Progenitor cell of endocrine pancreas (in vitro differentiated cells): Measurements from ENCODE around the gene SORL1. TPM values are rescaled to one million over a fixed set of nuclear protein-coding genes. Genes with fewer than 3 reads are reported as not detected.

Experiments used
- DNase-seq: peaks from one replicate; pipeline ENCODE4 v3.0.0; 2021; ENCODE audit warnings: low spot score; ENCODE audit not compliant: unreplicated experiment
- H3K27ac Mint-ChIP-seq: 2 replicates; pipeline ENCODE4 v1.8.0; 2021; ENCODE audit warnings: mild to moderate bottlenecking, moderate library complexity, mixed read lengths
- H3K27me3 Mint-ChIP-seq: 2 replicates; pipeline ENCODE4 v1.8.0; 2021; ENCODE audit warnings: mixed read lengths
- H3K36me3 Mint-ChIP-seq: 2 replicates; pipeline ENCODE4 v1.8.0; 2022; ENCODE audit warnings: mixed read lengths; ENCODE audit not compliant: insufficient read depth
- H3K4me1 Mint-ChIP-seq: 2 replicates; pipeline ENCODE4 v1.8.0; 2021; ENCODE audit warnings: low read depth, mixed read lengths
- H3K4me3 Mint-ChIP-seq: 2 replicates; pipeline ENCODE4 v1.8.0; 2021; ENCODE audit warnings: low read depth, mild to moderate bottlenecking, moderate library complexity, mixed read lengths
- H3K9me3 Mint-ChIP-seq: 2 replicates; pipeline ENCODE4 v1.8.0; 2021; ENCODE audit warnings: low read depth, mixed read lengths
- CTCF ChIP-seq: fragments of 200-600 bp; sonication (generic); IDR thresholded peaks from one replicate; pipeline ENCODE4 v1.5.0; 2021; ENCODE audit warnings: antibody characterized with exemption, mild to moderate bottlenecking; ENCODE audit not compliant: unreplicated experiment
- total RNA-seq: library from RNA; stranded (reverse); gene quantifications from 2 replicates; pipeline ENCODE4 v1.2.1, GENCODE V29; 2021

The SORL1 gene
- total RNA-seq, 1 donor from 2014 or later: 31.8 TPM

- DNase-seq: no peak
- no peak overlapping the region for H3K27ac Mint-ChIP-seq
- no peak for TF ChIP-seq CTCF
- H3K9me3 Mint-ChIP-seq: no peaks in the 10 kb centered on the region
- peaks cover 36% of the 10 kb centered on the region for H3K36me3 Mint-ChIP-seq
- H3K4me1 Mint-ChIP-seq: no peaks in the 10 kb centered on the region
- H3K27me3 Mint-ChIP-seq: no peaks in the 10 kb centered on the region
- no peak overlapping the region for H3K4me3 Mint-ChIP-seq
These were observed 158.6 kb downstream of the SORL1 start for GRCh38 chr11:121610706-121611105.

GRCh38 chr11:121611242-121611641 is 159.1 kb downstream of the SORL1 start:
- H3K4me3 Mint-ChIP-seq: no peak overlapping the region
- no peaks in the 10 kb centered on the region for H3K27me3 Mint-ChIP-seq
- H3K27ac Mint-ChIP-seq: no peak overlapping the region
- peaks cover 38% of the 10 kb centered on the region for H3K36me3 Mint-ChIP-seq
- no peaks in the 10 kb centered on the region for H3K9me3 Mint-ChIP-seq
- no peaks in the 10 kb centered on the region for H3K4me1 Mint-ChIP-seq
- no peak for TF ChIP-seq CTCF
- no peak for DNase-seq

GRCh38 chr11:121613724-121614123 is 161.6 kb downstream of the SORL1 start:
- no peaks in the 10 kb centered on the region for H3K4me1 Mint-ChIP-seq
- no peak for TF ChIP-seq CTCF
- DNase-seq: no peak
- H3K36me3 Mint-ChIP-seq: peaks cover 35% of the 10 kb centered on the region
- H3K9me3 Mint-ChIP-seq: no peaks in the 10 kb centered on the region
- no peak overlapping the region for H3K4me3 Mint-ChIP-seq
- no peak overlapping the region for H3K27ac Mint-ChIP-seq
- H3K27me3 Mint-ChIP-seq: no peaks in the 10 kb centered on the region

GRCh38 chr11:121614636-121615240 is 162.6 kb downstream of the SORL1 start:
- no peak overlapping the region for H3K4me3 Mint-ChIP-seq
- TF ChIP-seq CTCF: no peak
- H3K36me3 Mint-ChIP-seq: peaks cover 29% of the 10 kb centered on the region
- no peak overlapping the region for H3K27ac Mint-ChIP-seq
- no peaks in the 10 kb centered on the region for H3K27me3 Mint-ChIP-seq
- H3K9me3 Mint-ChIP-seq: no peaks in the 10 kb centered on the region
- DNase-seq: no peak
- no peaks in the 10 kb centered on the region for H3K4me1 Mint-ChIP-seq

GRCh38 chr11:121615501-121615900 is 163.4 kb downstream of the SORL1 start:
- no peaks in the 10 kb centered on the region for H3K9me3 Mint-ChIP-seq
- no peaks in the 10 kb centered on the region for H3K27me3 Mint-ChIP-seq
- H3K4me3 Mint-ChIP-seq: no peak overlapping the region
- no peak for TF ChIP-seq CTCF
- H3K4me1 Mint-ChIP-seq: no peaks in the 10 kb centered on the region
- no peak for DNase-seq
- no peak overlapping the region for H3K27ac Mint-ChIP-seq
- peaks cover 25% of the 10 kb centered on the region for H3K36me3 Mint-ChIP-seq
